ENCODE data around the gene FOXO6.
A peak's percentile ranks its signal among the peaks of the same experiment; 100 is the strongest.

FOXO6 gene

GRCh38 chr1:41353744-41354143 is 7.5 kb upstream of the FOXO6 start:
- no peak for DNase-seq

- DNase-seq, result no peak
Measured at GRCh38 chr1:41354956-41355355, 6.3 kb upstream of the FOXO6 start.

GRCh38 chr1:41355356-41355755 is 5.9 kb upstream of the FOXO6 start:
- DNase-seq, result no peak

DNA sequence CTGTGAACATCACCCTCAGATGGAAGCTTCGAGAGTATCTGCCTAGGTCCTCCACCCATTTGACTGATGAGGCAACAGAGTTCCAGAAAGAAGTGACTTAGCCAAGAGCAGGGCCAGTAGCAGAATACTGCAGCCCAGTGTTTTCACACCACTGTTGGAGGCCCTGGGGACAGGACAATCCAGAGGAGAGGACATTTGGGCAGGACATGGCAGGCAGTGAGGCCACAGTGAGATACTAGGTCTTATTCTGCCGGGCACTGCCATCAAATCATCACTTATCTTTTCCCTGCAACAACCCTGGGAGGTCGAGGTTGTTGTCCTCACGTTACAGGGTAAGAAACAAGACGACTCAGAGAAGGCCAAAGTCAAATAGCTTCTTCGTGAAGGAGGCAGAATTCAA is 5.5 kb upstream of the FOXO6 start:
- DNase-seq, result no peak

DNA sequence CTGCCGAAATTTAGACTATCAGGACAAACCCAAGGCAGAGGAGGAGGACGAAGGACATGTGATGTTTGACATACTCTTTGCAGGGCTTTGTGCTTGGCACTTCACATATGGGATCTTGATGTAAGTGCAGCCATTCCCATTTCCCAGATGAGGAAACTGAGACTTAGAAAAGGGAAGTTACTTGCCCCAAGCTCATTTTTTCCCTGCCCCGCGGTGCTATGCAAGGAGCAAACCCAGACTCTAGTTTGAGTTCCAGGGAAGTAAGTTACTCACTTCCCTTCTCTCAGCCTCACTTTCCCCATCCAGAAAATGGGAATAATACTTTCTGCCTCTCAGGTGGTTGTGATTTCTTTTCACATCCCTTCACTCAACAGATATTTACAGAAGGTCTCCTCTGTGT is 4.5 kb upstream of the FOXO6 start:
- DNase-seq, result no peak

DNA sequence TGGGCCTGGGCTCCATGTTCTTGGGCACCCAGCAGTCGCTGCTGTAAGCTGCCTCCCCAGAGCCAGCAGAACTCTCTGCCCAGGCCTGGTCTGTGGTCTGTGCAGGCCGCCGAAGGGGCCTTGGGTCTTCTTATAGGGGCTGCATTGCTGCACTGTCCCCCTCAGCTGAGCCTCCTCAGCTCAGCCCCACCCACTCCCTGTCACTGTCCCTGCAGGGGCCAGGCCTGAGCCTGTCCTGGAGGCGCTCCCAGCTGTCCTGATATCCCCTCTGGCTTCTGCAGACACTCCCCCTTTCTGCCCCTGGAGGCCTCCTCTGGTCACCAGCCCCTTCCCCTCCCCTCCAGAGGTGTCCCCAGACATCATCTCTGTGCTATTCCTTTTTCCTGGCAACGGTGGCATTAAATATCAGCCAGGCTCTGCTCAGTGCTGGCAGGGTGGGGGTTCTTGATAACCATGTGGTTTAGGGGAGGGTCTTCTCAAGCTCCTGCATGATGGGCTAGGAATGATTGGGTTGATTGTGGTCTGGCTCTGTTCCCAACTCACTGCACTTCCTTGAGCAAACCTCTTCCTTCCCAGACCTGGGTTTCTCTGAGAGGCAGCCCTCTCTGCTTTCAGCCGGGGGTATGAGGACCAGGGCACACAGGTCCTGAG is 3.7 kb upstream of the FOXO6 start:
- no peak for DNase-seq

GRCh38 chr1:41358131-41359021 is 2.9 kb upstream of the FOXO6 start:
- no peak for DNase-seq

DNA sequence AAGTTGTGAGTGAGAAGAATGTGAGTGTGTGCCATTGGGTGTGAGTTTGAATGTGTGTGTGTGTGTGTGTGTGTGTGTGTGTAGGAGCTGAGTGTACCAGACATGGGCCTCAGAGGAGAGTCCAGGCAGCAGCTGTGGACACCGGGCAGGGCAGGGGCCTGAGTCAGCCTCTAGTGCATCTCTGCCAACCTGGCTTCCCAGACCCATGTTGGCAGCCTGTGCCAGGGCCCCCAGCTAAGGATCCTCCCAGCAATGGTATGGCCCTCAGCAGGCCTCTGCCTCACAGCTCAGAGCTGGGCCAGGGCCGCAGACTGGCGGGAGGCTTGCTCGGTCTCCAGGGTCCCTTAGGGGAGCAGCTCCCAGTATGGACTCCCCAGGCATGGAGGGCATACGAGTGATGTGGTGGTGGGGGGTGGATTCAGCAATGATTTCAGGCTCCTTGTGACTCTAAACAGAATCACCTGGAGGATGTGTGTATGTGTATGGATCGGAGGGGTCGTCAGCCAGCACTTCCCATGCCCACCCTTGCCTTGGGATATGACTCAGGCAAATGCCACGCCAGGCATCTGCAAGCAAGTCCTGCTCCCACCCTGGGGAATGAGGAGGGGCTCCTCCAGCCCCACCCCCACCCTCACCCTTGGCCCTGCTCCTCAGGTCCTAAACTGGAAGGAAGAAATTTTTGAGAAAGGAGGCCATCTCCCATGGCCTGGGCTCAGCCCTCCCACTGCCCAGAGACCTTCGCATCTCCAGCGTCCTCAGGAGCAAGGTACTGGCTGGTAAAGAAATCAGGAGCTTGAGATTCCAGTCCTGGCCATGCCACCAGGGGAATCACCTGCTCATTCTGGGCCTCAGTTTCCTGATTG is 1.8 kb upstream of the FOXO6 start:
- DNase-seq, result no peak

GRCh38 chr1:41360074-41360785 is 1.0 kb upstream of the FOXO6 start:
- DNase-seq, result no peak

GRCh38 chr1:41361495-41362356 is 492 bp downstream of the FOXO6 start:
- no peak for DNase-seq

GRCh38 chr1:41362357-41362721 is 1.1 kb downstream of the FOXO6 start:
- no peak for DNase-seq

DNA sequence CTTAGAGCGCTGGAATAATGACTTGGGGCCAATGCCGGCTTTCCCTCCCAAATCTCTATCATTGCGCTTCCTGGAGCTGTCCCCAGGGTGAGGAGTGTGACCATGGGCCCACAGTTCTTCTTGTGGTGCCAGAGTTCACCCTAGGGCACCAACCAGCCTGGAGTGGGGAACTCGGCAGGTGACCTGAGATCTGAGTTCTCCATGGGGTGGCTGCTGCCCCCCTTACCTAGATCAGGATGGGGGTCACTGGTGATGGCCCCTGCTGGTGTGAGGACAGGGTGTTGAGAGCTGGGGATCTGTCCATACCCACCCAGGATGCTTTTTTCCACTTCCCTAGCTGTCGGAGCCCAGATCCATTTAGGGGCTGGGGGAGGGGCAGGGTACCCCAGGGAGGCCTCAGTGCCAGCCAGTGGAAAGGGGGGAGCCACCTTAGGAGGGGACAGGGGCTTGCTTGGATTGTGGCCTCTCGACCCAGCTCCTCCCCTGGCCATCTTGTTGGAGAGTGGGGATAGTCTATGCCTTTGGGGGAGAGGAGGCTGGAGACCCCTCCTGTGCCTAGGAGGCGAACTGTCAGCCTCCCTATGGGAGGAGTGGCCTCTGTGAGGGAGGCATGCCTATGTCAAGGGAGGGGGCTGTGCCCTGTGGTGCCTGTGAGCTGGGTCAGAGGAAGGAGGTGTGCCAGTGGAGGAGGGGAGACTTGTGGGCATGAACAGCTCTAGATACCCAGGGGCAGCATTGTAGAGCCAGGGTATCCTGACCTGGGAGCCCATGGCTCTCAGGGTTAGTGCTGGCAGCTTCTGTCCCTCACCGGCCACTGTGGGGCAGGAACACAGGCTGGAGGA is 1.7 kb downstream of the FOXO6 start:
- DNase-seq, result no peak

- DNase-seq, result no peak
Measured at GRCh38 chr1:41363591-41364320, 2.5 kb downstream of the FOXO6 start.

DNA sequence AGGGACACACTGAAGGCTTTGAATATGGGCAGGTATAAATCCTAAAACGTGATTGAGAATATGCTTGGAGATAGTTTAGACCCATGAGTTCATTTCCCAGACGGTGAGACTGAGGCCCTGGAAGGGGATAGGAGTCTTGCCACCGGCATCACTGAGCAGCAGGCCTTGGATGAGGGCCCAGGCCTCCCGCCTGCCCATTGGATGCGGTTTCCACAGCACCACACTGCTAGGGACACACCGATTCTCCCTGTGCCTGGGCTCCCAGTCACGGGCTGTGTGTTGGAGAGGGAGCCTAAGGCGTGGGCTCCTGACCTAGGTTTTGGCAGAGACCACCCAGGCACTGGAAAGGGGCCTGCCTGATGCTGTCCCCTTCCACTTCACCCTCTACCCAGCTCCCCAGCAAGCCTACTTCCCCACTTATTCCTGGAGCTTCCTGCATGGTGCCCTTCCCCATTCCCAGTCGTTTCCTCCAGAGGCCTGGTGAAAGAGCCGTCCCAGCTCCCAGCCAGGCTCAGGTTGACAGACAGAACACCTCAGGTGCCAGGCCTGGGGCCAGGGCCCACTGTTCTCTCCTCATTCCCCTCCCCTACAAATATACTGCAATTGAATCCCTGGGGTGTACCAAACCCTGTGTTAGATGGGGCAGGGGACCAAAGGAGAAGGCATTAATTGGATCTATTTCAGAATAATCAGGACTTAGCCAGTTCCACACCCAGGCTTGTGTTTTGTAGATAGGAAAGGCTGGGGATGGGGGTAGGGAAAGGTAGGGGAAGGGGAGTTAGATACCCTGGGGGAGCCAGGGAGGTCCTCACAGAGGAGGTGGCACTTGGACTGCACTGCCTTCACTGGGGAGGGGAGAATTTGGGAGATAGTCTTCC is 3.4 kb downstream of the FOXO6 start:
- DNase-seq, result no peak

- no peak for DNase-seq
Measured at GRCh38 chr1:41365320-41365633, 4.0 kb downstream of the FOXO6 start.

GRCh38 chr1:41365772-41366454 is 4.7 kb downstream of the FOXO6 start:
- peak; percentile 53 for DNase-seq

GRCh38 chr1:41366455-41367287 is 5.4 kb downstream of the FOXO6 start:
- DNase-seq, result peak; percentile 63

GRCh38 chr1:41367288-41367642 is 6.0 kb downstream of the FOXO6 start:
- no peak for DNase-seq
